Measurements from ENCODE around the gene ITGB4. TPM values are rescaled to one million over a fixed set of nuclear protein-coding genes. Genes with fewer than 3 reads are reported as not detected.

The ITGB4 gene
- total and polyA plus RNA-seq, 2 of the 13 experiments (the other 11 are each of a cell fraction or from before 2014, with no cell fraction given): 6.9 to 14.5 TPM

DNA sequence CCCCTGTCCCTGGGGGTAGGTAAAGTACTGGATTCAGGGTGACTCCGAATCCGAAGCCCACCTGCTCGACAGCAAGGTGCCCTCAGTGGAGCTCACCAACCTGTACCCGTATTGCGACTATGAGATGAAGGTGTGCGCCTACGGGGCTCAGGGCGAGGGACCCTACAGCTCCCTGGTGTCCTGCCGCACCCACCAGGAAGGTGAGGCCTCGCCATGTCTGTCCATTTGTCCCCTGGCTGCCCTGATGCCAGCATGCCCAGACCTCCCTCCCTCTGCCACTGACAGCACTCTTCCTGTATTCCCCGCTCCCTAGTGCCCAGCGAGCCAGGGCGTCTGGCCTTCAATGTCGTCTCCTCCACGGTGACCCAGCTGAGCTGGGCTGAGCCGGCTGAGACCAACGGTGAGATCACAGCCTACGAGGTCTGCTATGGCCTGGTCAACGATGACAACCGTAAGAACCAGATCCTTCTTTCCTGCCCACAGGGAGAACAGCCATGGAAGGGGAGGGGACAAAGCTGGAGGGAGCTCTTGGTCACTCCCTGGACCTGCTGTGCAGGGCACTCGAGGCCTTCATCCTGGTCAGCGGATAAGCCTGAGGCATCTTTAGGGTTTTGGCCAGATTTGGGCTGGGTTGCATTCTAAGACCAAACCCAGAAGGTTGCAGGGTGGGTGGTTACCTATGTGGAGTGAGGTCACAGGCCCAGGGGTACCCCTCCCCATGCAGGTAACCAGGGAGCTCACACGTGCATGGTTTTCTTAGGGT lies 29.6 kb downstream of the ITGB4 start (continued):
- TF ChIP-seq, protein P1, sequence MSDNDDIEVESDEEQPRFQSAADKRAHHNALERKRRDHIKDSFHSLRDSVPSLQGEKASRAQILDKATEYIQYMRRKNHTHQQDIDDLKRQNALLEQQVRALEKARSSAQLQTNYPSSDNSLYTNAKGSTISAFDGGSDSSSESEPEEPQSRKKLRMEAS (IDR thresholded peaks at IDR 0.05): 0 out of 2 replicates have a peak, but pooled peaks have one; percentile 9
- TF ChIP-seq, protein P2, sequence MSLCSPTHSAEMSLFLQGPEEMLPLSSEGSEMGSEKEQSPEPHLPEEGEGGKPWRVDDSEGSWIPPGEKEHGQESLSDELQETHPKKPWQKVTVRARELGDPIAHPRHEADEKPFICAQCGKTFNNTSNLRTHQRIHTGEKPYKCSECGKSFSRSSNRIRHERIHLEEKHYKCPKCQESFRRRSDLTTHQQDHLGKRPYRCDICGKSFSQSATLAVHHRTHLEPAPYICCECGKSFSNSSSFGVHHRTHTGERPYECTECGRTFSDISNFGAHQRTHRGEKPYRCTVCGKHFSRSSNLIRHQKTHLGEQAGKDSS (CRISPR knock-in tag; IDR thresholded peaks at IDR 0.05; ENCODE audit: borderline replicate concordance, low read depth): 0 out of 2 replicates have a peak, but pooled peaks have one; percentile 24
- 0 out of 2 replicates have a peak, but pooled peaks have one; percentile 62 for TF ChIP-seq ZNF550 (CRISPR knock-in tag; IDR thresholded peaks at IDR 0.05; ENCODE audit: borderline replicate concordance)
- 0 out of 2 replicates have a peak, but pooled peaks have one; percentile 15 for TF ChIP-seq BHLHE40 (IDR thresholded peaks at IDR 0.05; ENCODE audit: low read length)
- TF ChIP-seq PHF21A (CRISPR knock-in tag; IDR thresholded peaks at IDR 0.05): 0 out of 2 replicates have a peak, but pooled peaks have one; percentile 3
- TF ChIP-seq, protein P3, sequence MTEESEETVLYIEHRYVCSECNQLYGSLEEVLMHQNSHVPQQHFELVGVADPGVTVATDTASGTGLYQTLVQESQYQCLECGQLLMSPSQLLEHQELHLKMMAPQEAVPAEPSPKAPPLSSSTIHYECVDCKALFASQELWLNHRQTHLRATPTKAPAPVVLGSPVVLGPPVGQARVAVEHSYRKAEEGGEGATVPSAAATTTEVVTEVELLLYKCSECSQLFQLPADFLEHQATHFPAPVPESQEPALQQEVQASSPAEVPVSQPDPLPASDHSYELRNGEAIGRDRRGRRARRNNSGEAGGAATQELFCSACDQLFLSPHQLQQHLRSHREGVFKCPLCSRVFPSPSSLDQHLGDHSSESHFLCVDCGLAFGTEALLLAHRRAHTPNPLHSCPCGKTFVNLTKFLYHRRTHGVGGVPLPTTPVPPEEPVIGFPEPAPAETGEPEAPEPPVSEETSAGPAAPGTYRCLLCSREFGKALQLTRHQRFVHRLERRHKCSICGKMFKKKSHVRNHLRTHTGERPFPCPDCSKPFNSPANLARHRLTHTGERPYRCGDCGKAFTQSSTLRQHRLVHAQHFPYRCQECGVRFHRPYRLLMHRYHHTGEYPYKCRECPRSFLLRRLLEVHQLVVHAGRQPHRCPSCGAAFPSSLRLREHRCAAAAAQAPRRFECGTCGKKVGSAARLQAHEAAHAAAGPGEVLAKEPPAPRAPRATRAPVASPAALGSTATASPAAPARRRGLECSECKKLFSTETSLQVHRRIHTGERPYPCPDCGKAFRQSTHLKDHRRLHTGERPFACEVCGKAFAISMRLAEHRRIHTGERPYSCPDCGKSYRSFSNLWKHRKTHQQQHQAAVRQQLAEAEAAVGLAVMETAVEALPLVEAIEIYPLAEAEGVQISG (CRISPR knock-in tag; IDR thresholded peaks at IDR 0.05): peak; percentile 13; the same call in 1 of the 2 replicates
- peak; percentile 44; the same call in 1 of the 2 replicates for TF ChIP-seq ZMYM3 (CRISPR knock-in tag; IDR thresholded peaks at IDR 0.05)
- TF ChIP-seq, protein P4, sequence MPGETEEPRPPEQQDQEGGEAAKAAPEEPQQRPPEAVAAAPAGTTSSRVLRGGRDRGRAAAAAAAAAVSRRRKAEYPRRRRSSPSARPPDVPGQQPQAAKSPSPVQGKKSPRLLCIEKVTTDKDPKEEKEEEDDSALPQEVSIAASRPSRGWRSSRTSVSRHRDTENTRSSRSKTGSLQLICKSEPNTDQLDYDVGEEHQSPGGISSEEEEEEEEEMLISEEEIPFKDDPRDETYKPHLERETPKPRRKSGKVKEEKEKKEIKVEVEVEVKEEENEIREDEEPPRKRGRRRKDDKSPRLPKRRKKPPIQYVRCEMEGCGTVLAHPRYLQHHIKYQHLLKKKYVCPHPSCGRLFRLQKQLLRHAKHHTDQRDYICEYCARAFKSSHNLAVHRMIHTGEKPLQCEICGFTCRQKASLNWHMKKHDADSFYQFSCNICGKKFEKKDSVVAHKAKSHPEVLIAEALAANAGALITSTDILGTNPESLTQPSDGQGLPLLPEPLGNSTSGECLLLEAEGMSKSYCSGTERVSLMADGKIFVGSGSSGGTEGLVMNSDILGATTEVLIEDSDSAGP (CRISPR knock-in tag; IDR thresholded peaks at IDR 0.05; ENCODE audit: borderline replicate concordance): peak; percentile 14; the same call in 1 of the 2 replicates
- TF ChIP-seq ZNF619 (CRISPR knock-in tag; IDR thresholded peaks at IDR 0.05): 0 out of 2 replicates have a peak, but pooled peaks have one; percentile 38
- TF ChIP-seq CCDC6 (CRISPR knock-in tag; IDR thresholded peaks at IDR 0.05): no peak
- TF ChIP-seq FOXP1 (IDR thresholded peaks at IDR 0.05): no peak
- TF ChIP-seq FOXP1 (CRISPR knock-in tag; IDR thresholded peaks at IDR 0.05): no peak
- peak; percentile 25; the same call in 1 of the 2 replicates for TF ChIP-seq SALL1 (CRISPR knock-in tag; IDR thresholded peaks at IDR 0.05)
- peak; percentile 73; the same call in 1 of the 2 replicates for TF ChIP-seq ZNF839 (CRISPR knock-in tag; IDR thresholded peaks at IDR 0.05; ENCODE audit: borderline replicate concordance)
- no peak for TF ChIP-seq SSRP1 (CRISPR knock-in tag; IDR thresholded peaks at IDR 0.05)
- no peak for TF ChIP-seq ZNF556 (CRISPR knock-in tag; IDR thresholded peaks at IDR 0.05; ENCODE audit: borderline replicate concordance)
- TF ChIP-seq, protein P5, sequence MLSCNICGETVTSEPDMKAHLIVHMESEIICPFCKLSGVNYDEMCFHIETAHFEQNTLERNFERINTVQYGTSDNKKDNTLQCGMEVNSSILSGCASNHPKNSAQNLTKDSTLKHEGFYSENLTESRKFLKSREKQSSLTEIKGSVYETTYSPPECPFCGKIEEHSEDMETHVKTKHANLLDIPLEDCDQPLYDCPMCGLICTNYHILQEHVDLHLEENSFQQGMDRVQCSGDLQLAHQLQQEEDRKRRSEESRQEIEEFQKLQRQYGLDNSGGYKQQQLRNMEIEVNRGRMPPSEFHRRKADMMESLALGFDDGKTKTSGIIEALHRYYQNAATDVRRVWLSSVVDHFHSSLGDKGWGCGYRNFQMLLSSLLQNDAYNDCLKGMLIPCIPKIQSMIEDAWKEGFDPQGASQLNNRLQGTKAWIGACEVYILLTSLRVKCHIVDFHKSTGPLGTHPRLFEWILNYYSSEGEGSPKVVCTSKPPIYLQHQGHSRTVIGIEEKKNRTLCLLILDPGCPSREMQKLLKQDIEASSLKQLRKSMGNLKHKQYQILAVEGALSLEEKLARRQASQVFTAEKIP (CRISPR knock-in tag; IDR thresholded peaks at IDR 0.05; ENCODE audit: borderline replicate concordance): 0 out of 2 replicates have a peak, but pooled peaks have one; percentile 40
- TF ChIP-seq ZNF607 (CRISPR knock-in tag; IDR thresholded peaks at IDR 0.05; ENCODE audit: borderline replicate concordance): peak; percentile 70; the same call in 1 of the 2 replicates
- TF ChIP-seq NR2F6 (IDR thresholded peaks at IDR 0.05): 0 out of 2 replicates have a peak, but pooled peaks have one; percentile 6
- TF ChIP-seq NR2F6 (CRISPR knock-in tag; IDR thresholded peaks at IDR 0.05): no peak
- TF ChIP-seq ZNF788 (CRISPR knock-in tag; IDR thresholded peaks at IDR 0.05; ENCODE audit: borderline replicate concordance): peak; percentile 60; the same call in 1 of the 2 replicates
